Measurements from ENCODE around the gene ART3. TPM values are rescaled to one million over a fixed set of nuclear protein-coding genes. Genes with fewer than 3 reads are reported as not detected.
A peak's percentile ranks its signal among the peaks of the same experiment; 100 is the strongest.

ART3 gene
- total and polyA plus RNA-seq, 9 of the 15 experiments (the other 6 are each of a cell fraction or from before 2014, with no cell fraction given) = 0.69 to 1.4 (median 1.1) TPM; not detected in 1

DNA sequence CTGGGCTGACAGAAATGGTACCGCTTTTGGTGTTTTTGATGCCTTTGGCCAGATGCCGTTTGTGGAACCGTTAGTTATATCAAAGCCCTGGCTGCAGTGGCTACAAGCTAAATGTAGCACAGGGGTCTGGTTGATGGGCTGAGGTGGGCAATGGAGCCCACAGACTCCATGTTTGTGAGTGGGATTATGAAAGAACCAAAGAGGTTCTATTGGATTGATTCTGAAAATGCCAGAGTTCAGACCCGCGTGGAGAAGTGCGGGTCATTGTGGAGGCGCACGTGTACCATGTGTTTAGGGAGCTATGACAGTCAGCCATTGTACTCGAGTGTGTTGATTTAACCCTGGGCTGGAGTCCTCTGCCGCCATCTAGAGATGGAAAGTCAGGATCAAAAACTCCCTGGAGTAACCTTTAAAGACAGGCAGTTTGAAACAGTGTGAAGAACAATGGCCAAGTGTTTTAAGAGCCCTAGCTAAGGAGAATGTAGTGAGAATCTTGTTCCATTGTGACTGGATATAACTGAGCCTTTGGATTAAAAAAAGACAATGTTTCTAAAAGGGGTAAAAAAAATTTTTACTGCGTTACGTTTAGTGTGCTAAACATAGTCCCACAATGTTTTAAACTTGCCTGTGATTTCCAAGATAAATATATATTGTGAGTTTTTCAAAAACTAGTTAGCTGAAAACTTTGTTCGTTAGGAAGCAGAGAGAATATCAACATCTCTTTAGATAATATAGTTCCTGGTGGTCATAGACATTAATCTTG lies 12.7 kb downstream of the ART3 start (continued):
- TF ChIP-seq NR2C1 (IDR thresholded peaks at IDR 0.05) = peak; percentile 32; the same call in 1 of the 2 replicates
- peak; percentile 35; the same call in 1 of the 2 replicates for TF ChIP-seq NR2C1 (tag; IDR thresholded peaks at IDR 0.05)
- no peak for TF ChIP-seq GTF2A2 (tag; IDR thresholded peaks at IDR 0.05)
- TF ChIP-seq, protein P1, sequence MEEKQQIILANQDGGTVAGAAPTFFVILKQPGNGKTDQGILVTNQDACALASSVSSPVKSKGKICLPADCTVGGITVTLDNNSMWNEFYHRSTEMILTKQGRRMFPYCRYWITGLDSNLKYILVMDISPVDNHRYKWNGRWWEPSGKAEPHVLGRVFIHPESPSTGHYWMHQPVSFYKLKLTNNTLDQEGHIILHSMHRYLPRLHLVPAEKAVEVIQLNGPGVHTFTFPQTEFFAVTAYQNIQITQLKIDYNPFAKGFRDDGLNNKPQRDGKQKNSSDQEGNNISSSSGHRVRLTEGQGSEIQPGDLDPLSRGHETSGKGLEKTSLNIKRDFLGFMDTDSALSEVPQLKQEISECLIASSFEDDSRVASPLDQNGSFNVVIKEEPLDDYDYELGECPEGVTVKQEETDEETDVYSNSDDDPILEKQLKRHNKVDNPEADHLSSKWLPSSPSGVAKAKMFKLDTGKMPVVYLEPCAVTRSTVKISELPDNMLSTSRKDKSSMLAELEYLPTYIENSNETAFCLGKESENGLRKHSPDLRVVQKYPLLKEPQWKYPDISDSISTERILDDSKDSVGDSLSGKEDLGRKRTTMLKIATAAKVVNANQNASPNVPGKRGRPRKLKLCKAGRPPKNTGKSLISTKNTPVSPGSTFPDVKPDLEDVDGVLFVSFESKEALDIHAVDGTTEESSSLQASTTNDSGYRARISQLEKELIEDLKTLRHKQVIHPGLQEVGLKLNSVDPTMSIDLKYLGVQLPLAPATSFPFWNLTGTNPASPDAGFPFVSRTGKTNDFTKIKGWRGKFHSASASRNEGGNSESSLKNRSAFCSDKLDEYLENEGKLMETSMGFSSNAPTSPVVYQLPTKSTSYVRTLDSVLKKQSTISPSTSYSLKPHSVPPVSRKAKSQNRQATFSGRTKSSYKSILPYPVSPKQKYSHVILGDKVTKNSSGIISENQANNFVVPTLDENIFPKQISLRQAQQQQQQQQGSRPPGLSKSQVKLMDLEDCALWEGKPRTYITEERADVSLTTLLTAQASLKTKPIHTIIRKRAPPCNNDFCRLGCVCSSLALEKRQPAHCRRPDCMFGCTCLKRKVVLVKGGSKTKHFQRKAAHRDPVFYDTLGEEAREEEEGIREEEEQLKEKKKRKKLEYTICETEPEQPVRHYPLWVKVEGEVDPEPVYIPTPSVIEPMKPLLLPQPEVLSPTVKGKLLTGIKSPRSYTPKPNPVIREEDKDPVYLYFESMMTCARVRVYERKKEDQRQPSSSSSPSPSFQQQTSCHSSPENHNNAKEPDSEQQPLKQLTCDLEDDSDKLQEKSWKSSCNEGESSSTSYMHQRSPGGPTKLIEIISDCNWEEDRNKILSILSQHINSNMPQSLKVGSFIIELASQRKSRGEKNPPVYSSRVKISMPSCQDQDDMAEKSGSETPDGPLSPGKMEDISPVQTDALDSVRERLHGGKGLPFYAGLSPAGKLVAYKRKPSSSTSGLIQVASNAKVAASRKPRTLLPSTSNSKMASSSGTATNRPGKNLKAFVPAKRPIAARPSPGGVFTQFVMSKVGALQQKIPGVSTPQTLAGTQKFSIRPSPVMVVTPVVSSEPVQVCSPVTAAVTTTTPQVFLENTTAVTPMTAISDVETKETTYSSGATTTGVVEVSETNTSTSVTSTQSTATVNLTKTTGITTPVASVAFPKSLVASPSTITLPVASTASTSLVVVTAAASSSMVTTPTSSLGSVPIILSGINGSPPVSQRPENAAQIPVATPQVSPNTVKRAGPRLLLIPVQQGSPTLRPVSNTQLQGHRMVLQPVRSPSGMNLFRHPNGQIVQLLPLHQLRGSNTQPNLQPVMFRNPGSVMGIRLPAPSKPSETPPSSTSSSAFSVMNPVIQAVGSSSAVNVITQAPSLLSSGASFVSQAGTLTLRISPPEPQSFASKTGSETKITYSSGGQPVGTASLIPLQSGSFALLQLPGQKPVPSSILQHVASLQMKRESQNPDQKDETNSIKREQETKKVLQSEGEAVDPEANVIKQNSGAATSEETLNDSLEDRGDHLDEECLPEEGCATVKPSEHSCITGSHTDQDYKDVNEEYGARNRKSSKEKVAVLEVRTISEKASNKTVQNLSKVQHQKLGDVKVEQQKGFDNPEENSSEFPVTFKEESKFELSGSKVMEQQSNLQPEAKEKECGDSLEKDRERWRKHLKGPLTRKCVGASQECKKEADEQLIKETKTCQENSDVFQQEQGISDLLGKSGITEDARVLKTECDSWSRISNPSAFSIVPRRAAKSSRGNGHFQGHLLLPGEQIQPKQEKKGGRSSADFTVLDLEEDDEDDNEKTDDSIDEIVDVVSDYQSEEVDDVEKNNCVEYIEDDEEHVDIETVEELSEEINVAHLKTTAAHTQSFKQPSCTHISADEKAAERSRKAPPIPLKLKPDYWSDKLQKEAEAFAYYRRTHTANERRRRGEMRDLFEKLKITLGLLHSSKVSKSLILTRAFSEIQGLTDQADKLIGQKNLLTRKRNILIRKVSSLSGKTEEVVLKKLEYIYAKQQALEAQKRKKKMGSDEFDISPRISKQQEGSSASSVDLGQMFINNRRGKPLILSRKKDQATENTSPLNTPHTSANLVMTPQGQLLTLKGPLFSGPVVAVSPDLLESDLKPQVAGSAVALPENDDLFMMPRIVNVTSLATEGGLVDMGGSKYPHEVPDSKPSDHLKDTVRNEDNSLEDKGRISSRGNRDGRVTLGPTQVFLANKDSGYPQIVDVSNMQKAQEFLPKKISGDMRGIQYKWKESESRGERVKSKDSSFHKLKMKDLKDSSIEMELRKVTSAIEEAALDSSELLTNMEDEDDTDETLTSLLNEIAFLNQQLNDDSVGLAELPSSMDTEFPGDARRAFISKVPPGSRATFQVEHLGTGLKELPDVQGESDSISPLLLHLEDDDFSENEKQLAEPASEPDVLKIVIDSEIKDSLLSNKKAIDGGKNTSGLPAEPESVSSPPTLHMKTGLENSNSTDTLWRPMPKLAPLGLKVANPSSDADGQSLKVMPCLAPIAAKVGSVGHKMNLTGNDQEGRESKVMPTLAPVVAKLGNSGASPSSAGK (IDR thresholded peaks at IDR 0.05) = peak; percentile 95
- no peak for TF ChIP-seq ZNF232 (CRISPR knock-in tag; IDR thresholded peaks at IDR 0.05)
- TF ChIP-seq, protein P2, sequence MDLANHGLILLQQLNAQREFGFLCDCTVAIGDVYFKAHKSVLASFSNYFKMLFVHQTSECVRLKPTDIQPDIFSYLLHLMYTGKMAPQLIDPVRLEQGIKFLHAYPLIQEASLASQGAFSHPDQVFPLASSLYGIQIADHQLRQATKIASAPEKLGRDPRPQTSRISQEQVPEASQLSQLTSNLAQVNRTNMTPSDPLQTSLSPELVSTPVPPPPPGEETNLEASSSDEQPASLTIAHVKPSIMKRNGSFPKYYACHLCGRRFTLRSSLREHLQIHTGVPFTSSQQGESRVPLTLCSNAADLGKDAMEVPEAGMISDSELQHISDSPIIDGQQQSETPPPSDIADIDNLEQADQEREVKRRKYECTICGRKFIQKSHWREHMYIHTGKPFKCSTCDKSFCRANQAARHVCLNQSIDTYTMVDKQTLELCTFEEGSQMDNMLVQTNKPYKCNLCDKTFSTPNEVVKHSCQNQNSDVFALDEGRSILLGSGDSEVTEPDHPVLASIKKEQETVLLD (IDR thresholded peaks at IDR 0.05) = no peak
- TF ChIP-seq GABPA (tag; conservative IDR thresholded peaks at IDR 0.05; ENCODE audit: low read depth) = no peak
- TF ChIP-seq, protein P3, sequence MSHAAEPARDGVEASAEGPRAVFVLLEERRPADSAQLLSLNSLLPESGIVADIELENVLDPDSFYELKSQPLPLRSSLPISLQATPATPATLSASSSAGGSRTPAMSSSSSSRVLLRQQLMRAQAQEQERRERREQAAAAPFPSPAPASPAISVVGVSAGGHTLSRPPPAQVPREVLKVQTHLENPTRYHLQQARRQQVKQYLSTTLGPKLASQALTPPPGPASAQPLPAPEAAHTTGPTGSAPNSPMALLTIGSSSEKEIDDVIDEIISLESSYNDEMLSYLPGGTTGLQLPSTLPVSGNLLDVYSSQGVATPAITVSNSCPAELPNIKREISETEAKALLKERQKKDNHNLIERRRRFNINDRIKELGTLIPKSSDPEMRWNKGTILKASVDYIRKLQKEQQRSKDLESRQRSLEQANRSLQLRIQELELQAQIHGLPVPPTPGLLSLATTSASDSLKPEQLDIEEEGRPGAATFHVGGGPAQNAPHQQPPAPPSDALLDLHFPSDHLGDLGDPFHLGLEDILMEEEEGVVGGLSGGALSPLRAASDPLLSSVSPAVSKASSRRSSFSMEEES (CRISPR knock-in tag; IDR thresholded peaks at IDR 0.05) = no peak
- no peak for TF ChIP-seq DPF2 (IDR thresholded peaks at IDR 0.05)
- no peak for TF ChIP-seq TAF9B (IDR thresholded peaks at IDR 0.05; ENCODE audit: partially characterized antibody)
- TF ChIP-seq THRAP3 (IDR thresholded peaks at IDR 0.05; ENCODE audit: borderline replicate concordance) = no peak
- no peak for TF ChIP-seq NELFE (IDR thresholded peaks at IDR 0.05; ENCODE audit: insufficient read depth, insufficient read length)
